ENCODE results near the gene SETD4.

GRCh38 chr21:35993875-35994490 is 66.3 kb downstream of the SETD4 start:
- TF ChIP-seq POLR2A (IDR thresholded peaks at IDR 0.05) (no peak), POLR2AphosphoS5 (IDR thresholded peaks at IDR 0.05) (no peak), EP300 (IDR thresholded peaks at IDR 0.05) (no peak)
- TF ChIP-seq, protein P1, sequence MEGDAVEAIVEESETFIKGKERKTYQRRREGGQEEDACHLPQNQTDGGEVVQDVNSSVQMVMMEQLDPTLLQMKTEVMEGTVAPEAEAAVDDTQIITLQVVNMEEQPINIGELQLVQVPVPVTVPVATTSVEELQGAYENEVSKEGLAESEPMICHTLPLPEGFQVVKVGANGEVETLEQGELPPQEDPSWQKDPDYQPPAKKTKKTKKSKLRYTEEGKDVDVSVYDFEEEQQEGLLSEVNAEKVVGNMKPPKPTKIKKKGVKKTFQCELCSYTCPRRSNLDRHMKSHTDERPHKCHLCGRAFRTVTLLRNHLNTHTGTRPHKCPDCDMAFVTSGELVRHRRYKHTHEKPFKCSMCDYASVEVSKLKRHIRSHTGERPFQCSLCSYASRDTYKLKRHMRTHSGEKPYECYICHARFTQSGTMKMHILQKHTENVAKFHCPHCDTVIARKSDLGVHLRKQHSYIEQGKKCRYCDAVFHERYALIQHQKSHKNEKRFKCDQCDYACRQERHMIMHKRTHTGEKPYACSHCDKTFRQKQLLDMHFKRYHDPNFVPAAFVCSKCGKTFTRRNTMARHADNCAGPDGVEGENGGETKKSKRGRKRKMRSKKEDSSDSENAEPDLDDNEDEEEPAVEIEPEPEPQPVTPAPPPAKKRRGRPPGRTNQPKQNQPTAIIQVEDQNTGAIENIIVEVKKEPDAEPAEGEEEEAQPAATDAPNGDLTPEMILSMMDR (IDR thresholded peaks at IDR 0.05): no peak
